Adipose tissue (tissue), 3 donors: Measurements from ENCODE around the gene STXBP1. TPM values are rescaled to one million over a fixed set of nuclear protein-coding genes. Genes with fewer than 3 reads are reported as not detected.

ENCODE experiments used
- H3K27ac ChIP-seq: one replicate; pipeline ENCODE4 v1.5.1; 2013; ENCODE audit warnings: low read depth, low read length
- WGBS, 3 donors: extraction: QIAGEN DNeasy Blood & Tissue Kit; methylation state at CpG; one replicate each; pipeline ENCODE4 v1.1.7; 2013; 5-methylcytosine and 5-hydroxymethylcytosine counted together
- polyA plus RNA-seq, 3 donors: library from polyadenylated mRNA; stranded (reverse); fragments of 200-250 nt; gene quantifications; one replicate each; pipeline ENCODE4 v1.2.3, GENCODE V29; 2013
- donor health status: healthy with polysubstance abuse.
- donor health status: Bipolar disorder and iron deficiency.
- donor health status: healthy.

Gene STXBP1
- 10 to 100 TPM; 12.7 to 42.4 (median 34.1) TPM for polyA plus RNA-seq

DNA sequence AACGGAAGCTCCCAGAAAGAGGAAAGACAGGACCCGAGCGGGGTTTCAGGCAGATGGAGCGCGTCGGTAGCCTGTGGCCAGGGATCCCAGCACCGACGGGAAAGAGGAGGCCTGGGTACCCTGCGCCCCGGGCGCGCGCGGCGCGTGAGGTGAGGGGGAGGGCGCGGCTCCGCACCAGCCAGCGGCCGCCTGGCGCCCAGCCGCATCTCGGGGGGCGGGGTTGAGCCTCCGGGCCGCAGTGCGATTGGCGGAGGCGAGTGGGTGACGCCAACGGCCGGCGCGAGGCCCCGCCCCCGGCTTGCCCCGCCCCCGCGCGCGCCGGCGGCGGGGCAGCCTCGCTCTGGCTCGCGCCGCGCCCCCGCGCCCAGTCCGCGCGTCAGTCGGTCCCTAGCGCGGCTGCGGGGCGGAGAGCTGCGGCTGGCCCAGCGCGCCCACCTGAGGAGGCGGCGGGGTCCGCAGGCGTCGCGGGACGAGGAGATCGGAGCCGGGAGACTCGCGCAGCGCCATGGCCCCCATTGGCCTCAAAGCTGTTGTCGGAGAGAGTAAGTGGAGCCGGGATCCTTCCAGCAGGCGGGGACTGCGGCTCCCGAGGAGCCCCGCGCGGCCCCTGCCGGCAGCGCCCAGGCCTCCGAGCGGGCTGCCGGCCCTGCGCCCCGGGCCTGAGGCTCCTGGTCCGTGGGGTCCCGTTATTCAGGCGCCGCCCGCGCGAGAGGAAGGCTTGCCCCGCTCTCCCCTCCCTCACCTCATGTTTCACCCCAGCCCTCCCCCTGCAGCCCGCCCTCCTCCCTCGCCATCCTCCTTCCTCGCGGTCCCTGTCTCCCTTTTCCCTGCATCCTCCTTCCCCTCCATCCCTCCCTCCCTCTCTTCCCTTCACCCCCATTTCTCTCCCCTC lies at the start of gene STXBP1:
TSS of gene STXBP1 (plus strand) at position 379 of the 892 bp plus-strand sequence. CDS start at position 506, 127 bp downstream.
- H3K27ac ChIP-seq = peak within 1 kb of the TSS; percentile 42
- WGBS, 3 donors = 0 to 1% (median 0%) methylated on average over 46 to 102 of the region's 102 CpGs

DNA sequence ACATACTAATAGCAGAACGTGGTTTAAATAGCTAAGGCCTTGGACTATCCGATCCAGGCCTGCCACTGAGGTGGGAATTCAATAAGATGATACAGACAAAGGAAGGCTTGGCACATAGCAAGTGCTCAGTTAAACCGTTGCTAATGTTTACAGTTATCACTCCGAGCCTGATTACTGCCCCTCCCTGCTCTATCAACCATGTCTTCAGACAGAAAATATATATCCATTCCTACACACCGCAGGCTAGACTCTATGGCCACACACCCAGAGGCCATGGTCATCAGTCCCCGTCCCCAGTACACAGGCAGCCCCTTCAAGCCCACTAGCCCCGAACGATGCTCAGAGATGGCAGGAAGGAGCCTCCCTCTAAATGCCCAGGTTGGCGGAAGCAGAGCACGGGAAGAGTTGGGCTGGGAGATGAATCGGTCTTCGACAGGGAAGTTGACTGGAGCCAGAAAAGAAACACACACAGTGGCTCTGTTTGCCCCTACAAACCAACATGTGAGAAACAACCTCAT lies 49.7 kb upstream of the STXBP1 start:
- WGBS, 3 donors = 67 to 71% (median 67%) methylated on average over 12 of the region's 12 CpGs

DNA sequence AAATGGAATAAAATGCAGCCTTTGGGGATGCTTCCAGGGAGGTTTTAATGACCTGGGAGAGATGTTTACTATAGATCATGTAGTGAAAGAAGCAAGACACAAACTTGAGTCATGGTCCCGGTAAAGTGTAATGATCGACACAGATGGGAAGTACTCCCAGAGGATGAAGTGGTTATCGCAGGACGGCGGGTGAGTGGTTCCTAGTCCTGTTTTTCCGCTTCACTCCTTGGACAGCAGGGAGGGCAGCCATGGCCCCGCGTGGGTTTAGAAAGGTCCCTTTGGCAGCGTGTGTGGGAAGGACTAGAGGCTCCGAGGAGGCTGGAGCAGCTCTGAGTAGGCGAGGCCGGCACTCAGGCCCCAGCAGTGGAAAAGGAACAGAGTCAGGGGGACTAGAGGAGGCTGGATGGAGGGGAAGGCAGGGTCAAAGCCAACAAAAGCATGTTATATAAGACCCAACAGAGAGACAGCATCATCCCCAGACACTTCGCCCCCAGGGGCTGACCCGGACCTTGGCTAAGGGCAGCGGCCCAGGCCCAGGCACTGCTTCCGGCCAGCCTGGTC lies 49.2 kb upstream of the STXBP1 start:
- 36 to 59% (median 45%) methylated on average over 16 of the region's 16 CpGs for WGBS, 3 donors
- peak overlapping the region; percentile 53 for H3K27ac ChIP-seq

More for the DNA sequence above, 49.7 kb upstream of the STXBP1 start:
- peak overlapping the region; percentile 30 for H3K27ac ChIP-seq

DNA sequence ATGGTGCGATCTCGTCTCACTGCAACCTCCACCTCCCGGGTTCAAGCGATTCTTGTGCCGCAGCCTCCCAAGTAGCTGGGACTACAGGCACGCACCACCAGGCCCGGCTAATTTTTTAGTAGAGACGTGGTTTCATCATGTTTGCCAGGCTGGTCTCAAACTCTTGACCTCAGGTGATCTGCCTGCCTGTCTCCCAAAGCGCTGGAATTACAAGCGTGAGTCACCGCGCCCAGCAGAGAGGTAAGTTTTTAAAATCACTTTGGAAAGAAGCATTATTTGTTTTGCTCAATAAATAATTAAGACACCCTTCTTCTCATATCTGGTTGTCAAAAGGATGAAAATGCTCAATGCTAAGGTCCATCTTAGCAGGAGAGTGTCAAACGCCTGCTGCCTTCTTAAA lies 48.5 kb upstream of the STXBP1 start:
- 83 to 96% (median 95%) methylated on average over 13 of the region's 13 CpGs for WGBS, 3 donors
- H3K27ac ChIP-seq = no peak overlapping the region

DNA sequence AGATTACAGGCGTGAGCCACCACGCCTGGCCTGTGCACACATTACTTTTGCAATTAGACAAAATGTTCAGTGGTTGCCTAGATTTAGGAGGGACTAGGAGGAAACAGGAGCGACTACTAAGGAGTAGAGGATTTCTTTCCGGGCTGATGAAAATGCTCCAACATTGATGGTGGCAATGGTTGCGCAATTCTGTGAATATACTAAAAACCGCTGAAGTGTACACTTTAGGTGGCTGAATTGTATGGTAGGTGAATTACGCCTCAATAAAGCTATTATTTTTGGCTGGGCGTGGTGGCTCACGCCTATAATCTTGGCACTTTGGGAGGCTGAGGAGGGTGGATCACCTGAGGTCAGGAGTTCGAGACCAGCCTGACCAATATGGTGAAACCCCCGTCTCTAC lies 46.8 kb upstream of the STXBP1 start:
- H3K27ac ChIP-seq = no peak overlapping the region
- WGBS, 3 donors = 82 to 89% (median 86%) methylated on average over 11 of the region's 11 CpGs

DNA sequence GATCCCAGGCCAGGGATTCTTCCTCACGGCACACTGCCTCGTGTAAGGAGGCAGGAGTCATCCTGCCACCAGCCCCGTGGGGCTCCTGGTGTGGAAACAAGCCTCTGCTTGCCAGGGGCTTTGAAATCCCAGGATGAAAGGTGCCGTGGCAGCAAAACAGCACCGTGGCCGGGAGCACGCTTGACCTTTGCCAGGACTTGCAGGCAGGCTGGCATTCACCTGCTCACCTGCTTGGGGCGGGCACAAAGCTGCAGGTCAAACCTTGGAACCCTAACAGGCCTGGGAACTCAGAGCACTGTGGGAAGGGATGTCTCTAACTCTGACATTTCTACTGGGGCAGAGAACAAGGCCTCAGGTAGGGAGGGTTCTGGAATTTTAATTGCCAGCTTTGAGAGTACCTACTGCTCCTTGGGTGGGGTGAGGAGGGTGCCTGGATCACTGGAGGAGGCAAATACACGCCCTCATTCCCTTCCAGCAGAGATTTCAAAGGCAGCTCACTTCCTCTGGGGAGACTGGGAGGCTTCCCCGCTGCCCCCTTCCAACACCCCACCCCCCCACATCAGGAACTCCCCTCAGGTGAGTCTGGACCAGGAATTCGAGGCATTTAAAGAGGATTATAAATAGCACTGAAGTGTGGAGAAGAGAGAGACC lies 45.6 kb upstream of the STXBP1 start:
- WGBS, 3 donors = 13 to 56% (median 44%) methylated on average over 11 of the region's 11 CpGs

DNA sequence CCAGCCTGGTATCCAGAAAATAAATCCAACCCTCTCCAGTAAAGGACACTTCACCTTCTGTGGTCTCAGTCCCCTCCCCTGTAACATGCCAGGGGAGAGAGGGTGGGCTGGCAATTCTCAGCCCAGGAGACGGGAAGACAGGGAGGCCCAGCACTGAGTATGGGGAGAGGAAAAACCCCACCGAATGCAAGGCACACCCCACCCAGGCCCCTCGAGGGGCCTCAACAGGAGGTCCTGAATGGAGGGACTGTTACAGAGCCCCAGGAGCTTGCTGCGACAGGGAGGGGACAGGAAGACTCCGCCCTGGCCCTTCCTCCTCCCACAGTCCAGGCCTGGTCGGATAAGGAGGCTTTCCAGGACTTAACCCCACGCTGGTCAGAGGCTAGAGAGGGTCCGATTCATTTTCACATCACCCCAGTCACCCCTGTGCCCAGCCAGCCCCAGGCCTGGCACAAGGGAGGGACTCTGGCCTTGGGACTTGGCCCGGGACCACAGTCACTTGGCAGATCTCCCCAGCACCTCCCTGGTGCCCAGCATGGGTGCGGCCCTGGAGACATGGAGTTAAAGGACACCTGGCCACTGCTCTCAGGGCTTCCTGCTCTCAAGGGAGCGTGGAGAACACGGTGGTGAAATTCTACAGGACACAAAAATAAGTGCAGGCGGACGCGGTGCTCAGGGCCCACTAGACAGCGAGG lies 44.9 kb upstream of the STXBP1 start:
- H3K27ac ChIP-seq = peak overlapping the region; percentile 3
- WGBS, 3 donors = 7 to 25% (median 21%) methylated on average over 16 of the region's 16 CpGs

More for the DNA sequence above, 45.6 kb upstream of the STXBP1 start:
- no peak overlapping the region for H3K27ac ChIP-seq

DNA sequence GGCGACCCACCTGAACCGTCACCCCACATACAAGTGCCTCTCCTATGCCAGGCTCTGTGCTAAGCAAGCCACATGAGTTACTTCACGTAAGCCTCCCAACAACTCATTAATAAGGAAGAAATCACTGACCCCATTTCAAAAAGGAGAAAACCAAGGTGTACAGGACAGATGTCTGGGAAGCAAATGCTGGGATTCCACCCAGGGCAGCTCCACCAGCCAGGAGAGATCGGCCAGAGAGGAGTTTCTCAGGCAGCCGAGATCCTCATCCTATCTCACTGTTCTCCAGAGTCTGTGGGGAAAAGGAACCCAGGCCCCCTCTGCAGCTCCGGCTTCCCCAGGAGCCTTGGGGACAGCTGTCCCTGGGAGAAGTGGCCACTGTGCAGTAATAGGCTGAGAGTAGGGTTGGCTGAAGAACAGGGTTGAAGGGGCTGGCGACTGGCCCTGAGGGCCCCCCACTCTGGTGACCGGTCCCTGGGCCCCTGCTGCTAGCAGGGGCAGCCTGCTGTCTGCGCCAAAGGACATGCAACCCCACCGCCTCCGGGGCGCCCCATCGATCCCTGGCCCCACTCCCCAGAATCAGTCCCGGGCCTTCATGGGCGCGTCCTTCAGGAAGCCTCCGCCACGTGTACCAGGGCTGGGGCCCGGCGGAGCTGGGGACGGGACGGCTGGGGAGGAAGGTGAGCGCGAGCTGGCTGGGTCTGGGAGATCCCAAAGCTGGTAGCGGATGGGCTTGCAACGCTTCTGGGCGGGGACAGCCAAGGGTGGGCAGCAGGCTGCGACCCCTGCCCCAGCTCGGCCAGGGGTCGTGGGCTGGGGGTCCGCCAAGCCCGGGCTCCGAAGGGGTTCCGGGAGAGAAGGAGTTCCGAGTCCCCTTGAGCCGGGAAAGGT lies 44.1 kb upstream of the STXBP1 start:
- H3K27ac ChIP-seq = peak overlapping the region; percentile 3
- WGBS, 3 donors = 3 to 9% (median 7%) methylated on average over 33 to 36 of the region's 36 CpGs

DNA sequence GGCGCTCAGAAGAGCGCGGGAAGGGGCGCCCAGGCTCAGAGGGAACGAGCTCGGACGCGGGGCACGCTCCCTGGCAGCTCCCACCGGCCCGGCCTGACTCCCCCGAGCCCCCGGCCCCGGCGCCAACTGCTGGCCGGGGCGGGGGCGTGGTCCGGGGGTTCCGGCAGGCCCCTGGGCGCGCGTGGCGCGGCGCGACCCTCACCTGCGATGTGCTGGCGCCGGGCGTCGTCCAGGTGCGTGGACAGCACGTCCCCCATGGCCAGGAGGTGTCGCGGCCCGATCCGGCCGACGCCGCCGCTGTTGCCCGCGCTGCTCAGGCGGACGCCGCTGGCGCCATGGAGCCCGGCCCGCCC lies 43.5 kb upstream of the STXBP1 start:
- peak overlapping the region; percentile 62 for H3K27ac ChIP-seq
- 1% methylated on average over 30 to 50 of the region's 50 CpGs for WGBS, 3 donors

DNA sequence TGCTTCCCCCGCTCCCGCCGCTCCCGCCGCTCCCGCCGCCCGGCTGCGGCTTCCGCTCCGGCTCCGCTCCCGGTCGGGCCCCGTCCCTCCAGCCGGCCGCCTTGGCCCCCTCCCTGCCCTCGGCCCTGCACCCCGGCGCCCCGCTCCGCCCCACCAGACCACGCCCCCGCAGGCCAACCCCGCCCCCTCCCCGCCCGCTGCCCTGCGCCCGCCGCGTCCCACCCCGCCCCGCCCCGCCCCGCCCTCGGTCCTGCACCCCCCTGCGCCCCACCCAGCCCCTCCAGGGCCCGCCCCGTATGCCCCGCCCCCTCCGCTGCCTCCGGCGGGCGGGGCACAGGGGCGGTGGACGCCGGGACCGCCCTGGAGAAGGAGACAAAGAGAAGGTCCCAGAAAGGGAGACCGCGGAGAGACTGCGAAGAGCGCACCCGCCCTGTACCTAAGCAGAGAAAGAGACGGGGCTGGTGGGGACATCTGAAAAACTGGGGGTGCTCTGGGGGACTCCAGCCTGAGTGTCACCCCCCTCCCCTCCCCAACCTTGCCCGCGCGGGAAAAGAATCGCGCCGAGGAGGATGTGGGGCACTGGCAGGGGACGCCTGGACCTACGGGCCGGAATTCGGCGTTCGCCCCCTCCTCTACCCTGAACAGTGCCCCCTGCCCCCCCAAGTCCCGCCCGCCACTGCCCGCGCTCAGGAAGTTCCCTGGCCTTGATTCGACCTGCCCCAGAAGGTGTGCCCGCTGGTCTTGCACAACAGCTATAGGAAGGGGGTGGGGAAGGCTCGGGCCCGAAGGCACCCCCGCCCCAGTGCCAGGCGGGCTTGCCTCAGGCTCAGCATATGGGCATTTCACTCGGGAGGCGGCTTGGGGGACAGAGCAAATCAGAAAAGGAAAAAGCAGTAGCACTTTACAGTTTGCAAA lies 42.8 kb upstream of the STXBP1 start:
- WGBS, 3 donors = 1 to 2% (median 1%) methylated on average over 31 to 78 of the region's 78 CpGs
- H3K27ac ChIP-seq = peak overlapping the region; percentile 62

DNA sequence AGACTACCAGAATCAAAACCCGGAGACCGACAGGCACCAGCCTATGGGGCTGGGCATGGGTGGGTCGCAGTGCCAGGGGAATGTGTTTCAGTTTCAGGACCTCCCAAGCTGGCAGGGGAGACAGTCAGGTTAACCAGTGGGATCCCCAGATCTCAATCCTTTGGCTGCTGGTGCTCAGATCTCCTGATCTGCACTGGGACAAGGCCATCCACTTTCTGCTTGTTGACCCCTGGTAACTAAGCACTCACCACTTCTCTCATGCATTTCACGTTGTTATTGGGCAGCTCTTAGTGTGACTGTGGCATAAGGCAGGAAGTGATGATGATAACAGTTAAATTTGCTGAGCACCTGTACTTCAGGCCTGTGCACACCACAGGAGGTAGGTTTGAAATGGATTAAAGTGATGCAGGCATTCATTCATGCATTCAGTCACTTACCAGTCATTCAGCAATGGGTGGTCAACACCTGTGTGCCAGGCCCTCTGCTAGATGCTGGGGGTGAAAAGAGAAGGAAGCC lies 42.1 kb upstream of the STXBP1 start:
- H3K27ac ChIP-seq = no peak overlapping the region
- WGBS, 3 donors = 7 to 35% (median 28%) methylated on average over 4 of the region's 4 CpGs

DNA sequence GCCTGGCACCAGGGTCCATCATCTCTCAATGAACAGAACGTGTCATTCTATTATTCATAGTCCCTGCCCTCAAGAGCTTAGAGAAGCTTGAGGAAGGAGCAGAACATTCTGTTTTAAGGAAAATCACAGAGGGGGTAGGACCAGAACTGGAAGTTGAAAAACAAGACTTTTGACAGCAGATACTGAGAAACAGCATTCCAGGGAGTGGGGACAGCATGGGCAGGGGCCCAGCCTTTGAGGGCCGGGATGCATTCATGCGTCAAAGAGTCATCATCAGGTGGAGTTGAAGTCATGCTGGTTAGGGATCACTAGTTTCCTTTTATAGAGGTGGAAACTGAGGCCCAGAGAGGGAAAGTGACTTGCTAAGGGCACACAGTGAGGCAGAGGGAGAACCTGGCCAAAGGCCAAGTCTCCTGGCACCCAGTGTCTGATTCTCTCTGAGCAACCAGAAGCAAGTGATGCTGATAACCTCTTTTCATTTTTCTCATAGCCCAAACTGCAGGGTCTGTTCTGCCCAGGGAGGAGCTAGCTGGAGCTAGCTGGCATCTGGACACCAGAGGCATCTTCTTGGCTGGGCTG lies 41.5 kb upstream of the STXBP1 start:
- no peak overlapping the region for H3K27ac ChIP-seq
- WGBS, 3 donors = 69 to 94% (median 89%) methylated on average over 3 of the region's 3 CpGs

DNA sequence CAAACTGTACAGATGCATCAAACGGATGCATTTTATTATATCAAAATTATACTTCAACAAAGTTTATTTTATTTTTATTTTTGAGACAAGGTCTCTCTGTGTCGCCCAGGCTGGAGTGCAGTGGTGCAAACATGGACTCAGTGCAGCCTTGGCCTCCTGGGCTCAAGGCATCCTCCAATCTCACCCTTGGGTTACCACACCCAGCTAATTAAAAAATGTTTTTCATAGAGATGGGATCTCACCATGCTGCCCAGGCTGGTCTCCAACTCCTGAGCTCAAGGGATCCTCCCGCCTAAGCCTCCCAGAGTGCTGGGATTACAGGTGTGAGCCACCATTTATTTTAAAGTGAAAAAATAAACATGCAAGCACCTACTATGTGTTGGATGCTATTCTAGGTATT lies 40.1 kb upstream of the STXBP1 start:
- 91 to 95% (median 93%) methylated on average over 3 of the region's 3 CpGs for WGBS, 3 donors

DNA sequence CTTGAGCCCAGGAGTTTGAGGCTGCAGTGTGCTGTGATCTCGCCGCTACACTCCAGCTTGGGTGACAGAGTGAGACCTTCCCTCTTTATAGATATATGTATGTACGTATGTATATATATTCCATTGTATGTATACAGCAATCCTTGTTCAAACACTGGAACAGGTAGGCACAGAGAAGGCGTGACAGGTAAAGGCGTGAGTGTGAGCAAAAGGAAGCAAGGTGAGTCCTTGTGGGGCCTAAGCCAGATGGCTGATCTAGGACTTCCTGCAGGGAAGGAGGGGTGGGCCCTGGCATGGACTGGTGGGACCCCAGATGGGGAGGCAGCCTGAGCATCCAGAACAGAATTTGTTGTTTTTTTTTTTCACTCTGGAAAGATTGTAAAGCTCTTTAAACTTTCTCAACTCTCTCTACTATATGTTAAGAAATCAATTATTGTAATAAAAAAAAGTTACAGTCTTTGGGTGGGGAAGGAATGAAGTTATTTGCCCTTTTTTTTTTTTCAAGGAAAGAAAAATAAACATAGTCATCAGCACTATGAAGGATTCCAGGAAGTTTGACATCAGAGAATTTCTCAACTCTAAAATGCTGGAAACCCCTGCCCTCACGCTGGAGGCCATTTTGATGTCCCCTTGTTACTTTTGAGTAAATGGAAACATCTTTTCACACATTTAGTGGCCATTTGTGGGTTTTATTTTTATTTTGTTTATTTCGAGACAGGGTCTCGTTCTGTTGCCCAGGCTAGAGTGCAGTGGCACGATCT lies 38.9 kb upstream of the STXBP1 start:
- H3K27ac ChIP-seq = peak overlapping the region; percentile 70
- WGBS, 3 donors = 62 to 89% (median 83%) methylated on average over 9 of the region's 9 CpGs

More for the DNA sequence above, 40.1 kb upstream of the STXBP1 start:
- H3K27ac ChIP-seq = no peak overlapping the region
